ENCODE measurements around the gene ARMC2. TPM values are rescaled to one million over a fixed set of nuclear protein-coding genes. Genes with fewer than 3 reads are reported as not detected.

Gene ARMC2
- polyA plus RNA-seq, 2 of the 4 experiments (the other 2 are of a cell fraction): 2.1 to 4.9 TPM

- TF ChIP-seq FOSL2 (IDR thresholded peaks at IDR 0.05): no peak
- no peak for TF ChIP-seq FOSL2 (CRISPR knock-in tag; IDR thresholded peaks at IDR 0.05)
These were observed 55.6 kb downstream of the ARMC2 start (continued) for GRCh38 chr6:108903796-108904195.

- Histone ChIP-seq H3K9me3 (no peaks in the 10 kb centered on the region), H3K4me1 (no peaks in the 10 kb centered on the region), H3K4me3 (no peak overlapping the region), H3K4me2 (no peak overlapping the region), H3K27ac (no peak overlapping the region)
- ATAC-seq (no peak), FAIRE-seq (no peak), DNase-seq (ENCODE audit: low read depth in 1 of 2, low spot score in 1 of 2) (no peak)
- ChIA-PET POLR2A (no interaction called here), CTCF (interaction anchor here (0.9 to 1.8 kb wide), 2 partner anchors 9 to 363 kb away, joined by 3 to 4 read pairs; no protein-coding TSS in a partner anchor)
- TF ChIP-seq FOXS1 (CRISPR knock-in tag; IDR thresholded peaks at IDR 0.05) (no peak), CHD2 (IDR thresholded peaks at IDR 0.05; ENCODE audit: low read length, partially characterized antibody) (no peak), ATOH8 (CRISPR knock-in tag; IDR thresholded peaks at IDR 0.05; ENCODE audit: low read depth) (no peak), JUN (IDR thresholded peaks at IDR 0.05) (no peak), TP53 (CRISPR knock-in tag; IDR thresholded peaks at IDR 0.05) (no peak)
- WGBS (ENCODE audit: missing lambda C conversion rate): 75% methylated on average over 3 of the region's 3 CpGs
These were observed 56.5 kb downstream of the ARMC2 start for GRCh38 chr6:108904741-108905140.

- 67% methylated on average over 4 of the region's 4 CpGs for WGBS (ENCODE audit: missing lambda C conversion rate)
- Histone ChIP-seq H3K4me1 (no peaks in the 10 kb centered on the region), H3K4me2 (no peak overlapping the region), H3K4me3 (no peak overlapping the region), H3K27ac (no peak overlapping the region), H3K9me3 (no peaks in the 10 kb centered on the region)
- CTCF ChIA-PET: interaction anchor here (0.6 to 2.3 kb wide), 2 partner anchors 9 to 18 kb away, joined by 3 to 6 read pairs; no protein-coding TSS in a partner anchor
- DNase-seq (ENCODE audit: low read depth in 1 of 2, low spot score in 1 of 2) (peak; percentile 19 to 23), FAIRE-seq (no peak), ATAC-seq (peak in 1 of 2 experiments; percentile 48; a peak in 1 of 6 replicates)
- TF ChIP-seq RNF2 (IDR thresholded peaks at IDR 0.05; ENCODE audit: borderline replicate concordance, low read depth) (no peak), CTCF (IDR thresholded peaks at IDR 0.05) (peak; percentile 27)
- POLR2A ChIA-PET: no interaction called here
These were observed 66.2 kb downstream of the ARMC2 start for GRCh38 chr6:108914235-108915022.

GRCh38 chr6:108915258-108915657 lies 67.0 kb downstream of the ARMC2 start:
- ChIA-PET POLR2A (no interaction called here), CTCF (interaction anchor here (0.8 to 1.5 kb wide), 3 partner anchors 9 to 155 kb away, joined by 3 read pairs; no protein-coding TSS in a partner anchor)
- Histone ChIP-seq H3K9me3 (no peaks in the 10 kb centered on the region), H3K4me3 (no peak overlapping the region), H3K4me2 (no peak overlapping the region), H3K27ac (no peak overlapping the region), H3K4me1 (no peaks in the 10 kb centered on the region)
- ATAC-seq: no peak
- WGBS (ENCODE audit: missing lambda C conversion rate): 85% methylated on average over 5 of the region's 5 CpGs
- TF ChIP-seq PBX3 (IDR thresholded peaks at IDR 0.05) (no peak), PHF8 (IDR thresholded peaks at IDR 0.05; ENCODE audit: borderline replicate concordance, low read depth) (no peak), EHF (CRISPR knock-in tag; IDR thresholded peaks at IDR 0.05) (no peak), SREBF2 (IDR thresholded peaks at IDR 0.05) (no peak), FOSL2 (IDR thresholded peaks at IDR 0.05) (no peak), FOSL2 (CRISPR knock-in tag; IDR thresholded peaks at IDR 0.05) (no peak), HEYL (CRISPR knock-in tag; IDR thresholded peaks at IDR 0.05) (no peak), RNF2 (IDR thresholded peaks at IDR 0.05; ENCODE audit: borderline replicate concordance, low read depth) (no peak), NR3C1 (IDR thresholded peaks at IDR 0.05) (no peak), NPAS2 (CRISPR knock-in tag; IDR thresholded peaks at IDR 0.05; ENCODE audit: borderline replicate concordance) (no peak), MAX (IDR thresholded peaks at IDR 0.05) (no peak), BHLHE40 (IDR thresholded peaks at IDR 0.05; ENCODE audit: low read depth, low read length) (no peak), ESRRA (IDR thresholded peaks at IDR 0.05; ENCODE audit: borderline replicate concordance, low read length) (no peak), RCOR1 (IDR thresholded peaks at IDR 0.05; ENCODE audit: low read depth, low read length) (no peak), FOSB (CRISPR knock-in tag; IDR thresholded peaks at IDR 0.05) (no peak), ZSCAN20 (CRISPR knock-in tag; IDR thresholded peaks at IDR 0.05) (no peak), FOXS1 (CRISPR knock-in tag; IDR thresholded peaks at IDR 0.05) (no peak), CEBPB (IDR thresholded peaks at IDR 0.05) (no peak), RAD21 (conservative IDR thresholded peaks at IDR 0.05 in 1 of 2, IDR thresholded peaks at IDR 0.05 in 1 of 2) (no peak)
- no peak for FAIRE-seq
- no peak for DNase-seq (ENCODE audit: low read depth in 1 of 2, low spot score in 1 of 2)
